ENCODE data around the gene ABCC6. TPM values are rescaled to one million over a fixed set of nuclear protein-coding genes. Genes with fewer than 3 reads are reported as not detected.
"Not testable (repeated sequence)": the region's sequence is repeated elsewhere in the genome, so short reads cannot be mapped to it uniquely, and the experiment has no call there.

The ABCC6 gene
- total and polyA plus RNA-seq, 10 donors: 0.14 to 0.94 (median 0.46) TPM

- peaks cover 0 to 26% (median 3%) of the 10 kb centered on the region in 6 donors for H3K36me3 ChIP-seq
- no peaks in the 10 kb centered on the region for H3K9me3 ChIP-seq
- TF ChIP-seq POLR2AphosphoS5 (IDR thresholded peaks at IDR 0.05) (no peak), CTCF (IDR thresholded peaks at IDR 0.05 in 8 of 11, conservative IDR thresholded peaks at IDR 0.05 in 3 of 11) (no peak), POLR2A (IDR thresholded peaks at IDR 0.05) (no peak)
- H3K4me3 ChIP-seq: no peak overlapping the region
- intact Hi-C loops (cut with DNase I; ENCODE audit: low total_unique reads): no loop called here
- H3K27me3 ChIP-seq (replicated peaks in 1 of 7): no peaks in the 10 kb centered on the region
- DNase-seq: no peak
- 83 to 89% (median 85%) methylated on average over 7 to 10 of the region's 10 CpGs for WGBS, 5 donors
- H3K27ac ChIP-seq: peak overlapping the region in 2 of 8 donors; percentile 17 to 40
- H3K4me1 ChIP-seq: peaks cover 0 to 17% (median 7%) of the 10 kb centered on the region in 6 donors
These were observed 73.6 kb downstream of the ABCC6 start for GRCh38 chr16:16149710-16150116.

GRCh38 chr16:16148755-16149154 is 74.5 kb downstream of the ABCC6 start:
- Histone ChIP-seq H3K4me3 (no peak overlapping the region), H3K27me3 (replicated peaks in 1 of 7) (no peaks in the 10 kb centered on the region), H3K9me3 (no peaks in the 10 kb centered on the region), H3K36me3 (peaks cover 0 to 36% (median 5%) of the 10 kb centered on the region in 6 donors), H3K27ac (no peak overlapping the region), H3K4me1 (peaks cover 0 to 17% (median 7%) of the 10 kb centered on the region in 6 donors)
- intact Hi-C loops (cut with DNase I; ENCODE audit: low total_unique reads): no loop called here
- 90 to 98% (median 96%) methylated on average over 9 of the region's 9 CpGs for WGBS, 5 donors
- DNase-seq: no peak
- TF ChIP-seq POLR2A (IDR thresholded peaks at IDR 0.05): no peak
- no peak for TF ChIP-seq CTCF (IDR thresholded peaks at IDR 0.05 in 8 of 11, conservative IDR thresholded peaks at IDR 0.05 in 3 of 11)
- TF ChIP-seq POLR2AphosphoS5 (IDR thresholded peaks at IDR 0.05): no peak

GRCh38 chr16:16148000-16148599 is 75.2 kb downstream of the ABCC6 start:
- Histone ChIP-seq H3K36me3 (peaks cover 0 to 43% (median 5%) of the 10 kb centered on the region in 6 donors), H3K4me1 (peaks cover 0 to 17% (median 7%) of the 10 kb centered on the region in 6 donors)
- H3K9me3 ChIP-seq; H3K4me3 ChIP-seq; DNase-seq; H3K27ac ChIP-seq; intact Hi-C loops (cut with DNase I; ENCODE audit: low total_unique reads); H3K27me3 ChIP-seq (replicated peaks in 1 of 7): not testable (repeated sequence)
- 84 to 90% (median 85%) methylated on average over 15 of the region's 15 CpGs for WGBS, 5 donors

GRCh38 chr16:16147316-16147999 is 75.8 kb downstream of the ABCC6 start:
- 93 to 96% (median 94%) methylated on average over 16 to 17 of the region's 17 CpGs for WGBS, 5 donors
- intact Hi-C loops (cut with DNase I; ENCODE audit: low total_unique reads): no loop called here

More at GRCh38 chr16:16147316-16147999, 75.8 kb downstream of the ABCC6 start:
- TF ChIP-seq POLR2A (IDR thresholded peaks at IDR 0.05) (no peak), POLR2AphosphoS5 (IDR thresholded peaks at IDR 0.05) (no peak), CTCF (IDR thresholded peaks at IDR 0.05 in 8 of 11, conservative IDR thresholded peaks at IDR 0.05 in 3 of 11) (no peak)
- DNase-seq: no peak
- no peaks in the 10 kb centered on the region for H3K27me3 ChIP-seq (replicated peaks in 1 of 7)
- no peak overlapping the region for H3K27ac ChIP-seq
- H3K36me3 ChIP-seq: peaks cover 0 to 49% (median 9%) of the 10 kb centered on the region in 6 donors
- no peaks in the 10 kb centered on the region for H3K9me3 ChIP-seq
- peaks cover 0 to 17% (median 7%) of the 10 kb centered on the region in 6 donors for H3K4me1 ChIP-seq
- no peak overlapping the region for H3K4me3 ChIP-seq

All from spleen (tissue), 11 donors.